8988T (cell line): ENCODE data around the gene YY1AP1.
"Not testable (repeated sequence)": the region's sequence is repeated elsewhere in the genome, so short reads cannot be mapped to it uniquely, and the experiment has no call there.

Experiments
- DNase-seq: peaks from one replicate; pipeline ENCODE4 v3.0.0; 2011

YY1AP1 gene

DNA sequence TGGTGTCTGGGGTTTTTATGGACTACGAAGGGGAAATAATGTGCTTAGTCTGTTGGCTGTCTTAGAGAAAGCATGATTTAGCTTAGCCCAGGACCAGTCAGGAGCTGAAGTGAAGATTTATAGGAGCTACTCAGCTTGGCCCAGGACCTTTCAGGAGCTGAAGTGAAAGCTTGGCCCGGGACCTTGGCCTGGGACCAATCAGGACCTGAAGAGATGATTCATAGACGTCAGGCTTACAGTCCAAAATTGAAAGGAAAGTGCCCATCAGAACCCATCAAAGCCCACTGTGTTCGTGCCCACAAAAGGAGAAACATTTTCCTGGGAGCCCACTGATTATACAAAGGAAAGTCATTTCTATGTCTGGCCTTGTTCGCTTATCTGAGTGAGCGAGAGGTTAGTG is 42.9 kb downstream of the YY1AP1 start:
- DNase-seq: no peak

DNA sequence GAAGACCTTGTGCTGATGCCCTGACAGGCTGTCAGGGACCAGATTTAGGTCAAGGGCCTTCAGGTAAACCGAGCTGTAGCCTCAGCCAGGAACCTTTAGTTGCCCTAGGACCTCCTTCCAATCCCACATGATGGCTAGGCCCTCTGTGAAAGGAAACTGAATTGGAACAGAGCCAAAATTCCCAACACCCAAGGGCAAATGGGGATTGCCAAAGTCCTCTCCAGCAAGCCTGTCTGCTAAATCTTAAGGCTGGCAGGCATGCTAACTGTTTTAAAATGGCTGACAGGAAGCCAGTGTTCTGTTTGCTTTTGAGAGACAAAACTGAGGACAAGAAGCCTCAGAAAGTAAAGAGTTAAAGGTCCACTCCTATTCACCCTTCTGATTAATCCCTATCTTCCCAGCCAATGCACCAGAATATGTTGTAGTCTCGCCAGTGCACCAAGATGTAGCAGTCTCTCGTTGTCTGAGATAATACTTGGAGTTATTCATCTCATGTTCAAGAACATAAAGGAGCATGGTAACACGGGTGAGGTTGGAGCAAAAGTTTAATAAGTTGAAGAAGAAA is 43.5 kb downstream of the YY1AP1 start:
- DNase-seq: no peak

DNA sequence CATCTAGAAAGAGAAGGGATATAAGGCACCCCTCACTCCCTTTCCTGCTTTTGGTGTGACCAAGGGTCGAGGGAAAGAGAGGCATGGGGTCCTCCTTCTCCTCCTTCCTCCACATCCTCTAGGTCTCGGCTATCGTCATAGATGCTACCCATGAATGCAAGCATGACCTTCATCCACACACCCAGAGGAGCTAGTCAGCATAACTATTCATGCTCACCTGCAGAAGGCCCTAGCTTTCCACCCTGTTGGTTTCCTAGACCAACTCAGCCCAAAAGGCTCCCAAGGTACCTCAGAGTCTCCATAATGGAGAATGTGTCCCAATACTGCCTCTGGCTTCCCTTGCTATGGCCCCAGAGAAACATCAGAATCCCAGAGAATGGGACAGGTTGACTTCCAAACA is 45.3 kb downstream of the YY1AP1 start:
- DNase-seq: no peak

DNA sequence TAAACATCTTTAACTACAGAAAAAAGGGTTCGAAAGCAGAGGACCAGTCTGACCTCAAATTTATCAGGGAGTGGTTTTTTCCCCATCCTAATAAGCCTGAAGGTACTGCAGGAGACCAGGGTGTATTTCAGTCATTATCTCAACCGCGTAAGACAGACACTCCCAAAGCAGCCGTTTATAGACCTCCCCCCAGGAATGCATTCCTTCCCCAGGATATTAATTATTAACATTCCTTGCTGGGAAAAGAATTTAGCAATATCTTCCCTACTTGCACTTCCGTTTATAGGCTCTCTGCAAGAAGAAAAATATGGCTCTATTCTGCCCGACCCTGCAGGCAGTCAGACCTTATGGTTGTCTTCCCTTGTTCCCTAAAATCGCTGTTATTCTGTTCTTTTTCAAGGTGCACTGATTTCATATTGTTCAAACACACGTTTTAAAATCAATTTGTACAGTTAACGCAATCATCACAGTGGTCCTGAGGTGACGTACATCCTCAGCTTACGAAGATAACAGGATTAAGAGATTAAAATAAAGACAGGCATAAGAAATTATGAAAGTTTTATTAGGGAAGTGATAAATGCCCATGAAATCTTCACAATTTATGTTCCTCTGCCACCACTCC is 45.9 kb downstream of the YY1AP1 start:
- DNase-seq: not testable (repeated sequence)

DNA sequence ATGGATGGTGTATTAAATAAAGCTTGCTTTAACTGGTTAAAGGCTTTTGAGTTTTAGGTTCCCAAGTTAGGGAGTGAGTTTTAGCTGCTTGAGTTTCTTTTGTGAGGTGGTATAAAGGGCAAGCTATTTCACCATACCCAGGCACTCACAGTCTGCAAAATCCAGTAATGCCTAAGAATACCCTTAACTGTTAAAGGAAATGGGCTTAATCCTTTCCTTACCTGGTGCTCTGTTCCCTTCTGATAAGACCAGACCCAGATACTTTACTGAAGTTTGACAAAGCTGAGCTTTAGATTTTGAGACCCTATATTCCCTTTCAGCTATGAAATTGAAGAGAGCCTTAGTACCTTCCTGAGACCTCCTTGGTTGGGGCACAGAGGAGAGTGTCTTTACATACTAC is 48.2 kb downstream of the YY1AP1 start:
- DNase-seq: no peak

DNA sequence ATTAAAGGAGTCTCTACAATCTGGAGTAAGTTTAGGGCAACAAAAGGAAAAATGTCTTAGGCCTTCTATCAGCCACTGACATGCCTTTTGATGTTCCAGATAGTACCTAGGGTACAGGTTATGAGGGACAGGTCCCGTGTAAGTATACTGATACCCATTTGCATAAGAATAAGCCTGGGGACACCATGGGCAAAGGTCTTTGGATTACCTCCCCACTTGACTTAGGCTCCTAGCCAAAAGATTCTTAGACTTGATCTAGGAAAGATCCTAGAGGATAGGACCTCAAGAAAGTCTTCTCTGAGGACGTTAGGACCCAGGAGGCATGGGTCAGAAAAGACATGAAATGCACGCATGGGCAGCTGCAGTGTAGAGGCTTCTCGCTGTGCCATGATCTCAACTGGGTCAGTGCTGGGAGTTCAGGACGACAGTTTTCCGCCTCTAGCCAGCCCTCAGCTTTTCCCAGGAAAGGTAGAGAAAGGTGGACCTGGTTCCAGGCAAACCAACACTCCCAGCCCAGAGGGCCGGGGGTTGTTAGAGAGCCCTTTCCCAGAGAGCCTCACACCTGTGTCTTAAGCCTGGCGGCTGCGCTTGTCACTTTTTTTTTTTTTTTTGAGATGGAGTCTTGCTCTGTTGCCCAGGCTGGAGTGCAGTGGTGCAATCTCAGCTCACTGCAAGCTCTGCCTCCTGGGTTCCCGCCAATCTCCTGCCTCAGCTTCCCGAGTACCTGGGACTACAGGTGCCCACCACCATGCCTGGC is 52.0 kb downstream of the YY1AP1 start:
- DNase-seq: no peak

DNA sequence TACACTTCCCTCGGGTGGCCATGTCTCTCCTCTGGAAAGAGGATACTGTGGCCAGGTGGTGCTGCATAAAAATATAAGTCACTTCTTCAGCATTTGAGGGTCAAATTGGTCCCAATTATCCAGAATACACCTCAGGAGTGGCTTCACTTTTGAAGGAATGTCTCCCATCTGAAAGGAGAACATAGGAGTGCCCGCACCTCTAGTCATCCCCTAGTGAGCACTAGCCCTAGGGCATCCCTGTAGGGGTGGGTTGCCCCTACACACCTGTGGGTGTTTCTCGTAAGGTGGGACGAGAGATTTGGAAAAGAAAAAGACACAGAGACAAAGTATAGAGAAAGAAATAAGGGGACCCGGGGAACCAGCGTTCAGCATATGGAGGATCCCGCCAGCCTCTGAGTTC is 62.1 kb downstream of the YY1AP1 start:
- not testable (repeated sequence) for DNase-seq

DNA sequence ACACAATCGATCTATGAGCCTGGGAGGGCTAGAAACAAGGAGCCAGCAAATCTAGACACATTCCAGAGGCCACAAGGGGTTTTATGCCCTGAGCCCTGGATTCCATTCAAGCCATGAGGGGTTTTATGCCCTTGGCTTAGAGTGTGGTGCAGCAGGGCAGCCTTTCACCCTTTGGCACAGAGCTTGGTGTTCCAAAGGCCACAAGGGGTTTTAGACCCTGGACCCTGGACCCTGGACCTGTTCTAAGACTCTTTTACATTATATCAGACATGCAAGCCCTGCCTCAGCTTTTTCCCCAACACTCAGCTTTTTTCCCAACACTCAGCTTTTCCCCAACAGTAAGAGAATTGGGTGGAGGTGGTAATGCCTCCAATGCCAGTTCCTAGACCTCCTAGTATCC is 65.2 kb downstream of the YY1AP1 start:
- no peak for DNase-seq

DNA sequence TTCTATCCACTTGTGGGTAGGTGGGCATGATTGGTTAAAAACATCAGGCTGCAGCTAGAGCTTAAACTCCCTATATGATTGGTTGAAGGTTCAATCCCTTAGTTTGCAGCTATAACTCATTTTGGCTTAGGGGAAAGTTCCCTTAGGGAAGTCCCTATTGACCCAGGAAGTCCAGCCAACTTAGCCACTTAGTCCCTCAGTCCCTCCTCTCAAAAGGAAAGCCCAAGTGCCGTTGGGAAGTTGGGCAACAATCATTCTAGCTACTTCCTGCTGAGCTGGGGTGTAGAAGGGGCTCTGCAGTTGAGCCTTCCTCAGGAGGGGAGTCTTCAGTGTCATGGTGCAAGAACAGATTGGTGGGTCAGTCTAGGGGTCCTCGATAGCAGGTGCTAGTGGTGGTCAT is 66.4 kb downstream of the YY1AP1 start:
- no peak for DNase-seq

DNA sequence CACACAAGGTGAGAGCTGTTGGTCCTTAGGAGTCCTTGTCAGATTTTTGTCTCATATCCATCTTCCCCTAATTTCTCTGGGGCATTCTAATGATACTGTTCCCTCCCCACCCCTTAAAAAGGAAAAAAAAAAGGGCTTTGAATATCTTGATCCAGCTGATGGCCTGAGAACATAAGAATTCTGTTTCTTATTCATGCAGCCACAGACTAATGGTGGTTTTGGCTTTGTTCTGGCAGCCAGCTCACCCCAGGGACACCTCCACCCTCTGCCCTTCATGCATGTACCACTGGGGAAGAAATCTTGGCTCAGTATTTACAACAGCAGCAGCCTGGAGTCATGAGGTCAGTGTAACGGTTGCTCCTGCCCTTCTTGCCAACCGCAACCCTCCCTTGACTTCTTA is 75.3 kb downstream of the YY1AP1 start:
- not testable (repeated sequence) for DNase-seq

DNA sequence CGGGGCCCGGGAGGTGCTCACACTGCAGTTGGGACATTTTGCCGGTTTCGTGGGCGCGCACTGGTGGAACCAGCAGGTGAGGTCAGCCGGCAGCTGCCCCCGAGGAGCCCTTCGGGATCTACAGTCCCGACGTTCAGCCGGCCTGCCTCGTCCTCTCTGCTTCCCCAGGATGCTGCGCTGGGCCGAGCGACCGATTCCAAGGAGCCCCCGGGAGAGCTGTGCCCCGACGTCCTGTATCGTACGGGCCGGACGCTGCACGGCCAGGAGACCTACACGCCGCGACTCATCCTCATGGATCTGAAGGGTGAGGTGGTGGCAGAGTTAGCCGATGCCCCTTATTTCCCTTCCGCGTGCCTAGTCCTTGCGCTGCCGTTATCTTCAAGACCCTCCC is 78.3 kb downstream of the YY1AP1 start:
- not testable (repeated sequence) for DNase-seq

DNA sequence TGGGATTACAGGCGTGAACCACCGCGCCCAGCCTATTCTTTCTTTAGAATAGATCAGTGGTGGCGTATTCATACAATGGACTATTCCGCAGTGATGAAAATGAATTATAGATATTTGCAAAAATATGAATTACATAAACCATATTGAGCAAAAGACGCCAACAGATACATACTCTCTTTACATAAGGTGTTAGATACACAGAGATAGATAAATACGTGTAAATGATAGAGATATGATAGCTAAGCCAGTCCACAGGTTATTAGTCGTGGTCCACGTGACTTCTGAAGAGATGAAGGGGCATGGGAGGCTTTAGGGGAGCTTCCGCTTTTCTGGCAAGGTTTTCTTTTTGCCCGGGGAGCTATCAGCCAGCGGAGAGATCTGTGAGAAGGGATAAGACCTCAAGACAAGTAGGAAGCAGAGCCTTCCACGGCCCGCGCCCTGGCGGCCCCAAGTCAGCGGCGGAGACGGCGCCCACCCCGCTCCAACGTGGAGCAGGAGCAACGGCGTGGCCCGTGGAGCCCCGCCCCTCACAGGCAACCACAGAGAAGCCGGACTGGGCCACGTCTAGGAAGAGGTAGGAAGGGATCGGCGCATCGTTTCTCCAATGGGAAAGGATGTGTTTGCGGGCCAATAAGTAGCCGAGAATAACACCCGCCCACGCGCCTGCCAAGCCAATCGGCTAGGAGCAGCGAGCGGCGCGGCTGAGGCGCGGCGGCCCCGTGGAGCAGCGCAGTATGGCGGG is 78.9 kb downstream of the YY1AP1 start, which contains the start of gene MSTO1:
Gene MSTO1 (plus strand): TSS at position 704 of the 742 bp plus-strand sequence. CDS start 31 bp downstream, at position 735.
- peak; percentile 68 for DNase-seq
